Measurements from ENCODE around the gene PHKA2.

Gene PHKA2

DNA sequence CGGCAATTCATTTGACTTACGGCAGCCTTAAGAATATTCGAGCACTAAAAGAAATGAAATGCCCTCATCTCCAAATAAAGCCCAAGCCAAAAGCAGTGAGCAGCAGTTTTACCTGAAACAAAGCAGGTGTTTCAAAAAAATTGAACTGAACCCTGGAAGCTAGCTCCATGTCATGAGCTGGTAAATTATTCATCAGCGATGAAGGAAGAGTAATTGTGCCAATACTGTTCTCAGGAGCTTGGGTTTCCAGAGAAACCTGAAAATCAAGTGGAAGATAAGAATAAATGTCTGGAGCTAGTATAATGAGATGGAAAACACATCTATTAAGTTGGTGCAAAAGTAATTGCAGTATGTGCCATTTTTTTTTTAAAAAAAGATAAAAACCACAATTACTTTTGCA, 24.0 kb upstream of the PHKA2 start:
- DNase-seq (ENCODE audit: extremely low spot score), result no peak
- ChIA-PET CTCF (interaction anchor here (0.5 kb wide), 1 partner anchor 11 kb away, joined by 9 read pairs; no protein-coding TSS in a partner anchor), POLR2A (no interaction called here)
- TF ChIP-seq FOXM1 (IDR thresholded peaks at IDR 0.05; ENCODE audit: borderline replicate concordance) (no peak), LEF1 (IDR thresholded peaks at IDR 0.05; ENCODE audit: borderline replicate concordance) (no peak), HDGF (IDR thresholded peaks at IDR 0.05; ENCODE audit: borderline replicate concordance) (no peak), SP1 (IDR thresholded peaks at IDR 0.05) (no peak), FOXK2 (IDR thresholded peaks at IDR 0.05) (no peak), ARNT (IDR thresholded peaks at IDR 0.05) (no peak), CTBP1 (IDR thresholded peaks at IDR 0.05; ENCODE audit: borderline replicate concordance) (no peak), L3MBTL2 (conservative IDR thresholded peaks at IDR 0.05) (no peak), ELF4 (IDR thresholded peaks at IDR 0.05) (no peak), TARDBP (IDR thresholded peaks at IDR 0.05) (no peak), ZNF384 (IDR thresholded peaks at IDR 0.05) (no peak), NFRKB (IDR thresholded peaks at IDR 0.05) (no peak), BHLHE40 (IDR thresholded peaks at IDR 0.05; ENCODE audit: borderline replicate concordance) (no peak), FOXA1 (IDR thresholded peaks at IDR 0.05) (no peak), SUZ12 (IDR thresholded peaks at IDR 0.05) (no peak)
- TF ChIP-seq, protein P1, sequence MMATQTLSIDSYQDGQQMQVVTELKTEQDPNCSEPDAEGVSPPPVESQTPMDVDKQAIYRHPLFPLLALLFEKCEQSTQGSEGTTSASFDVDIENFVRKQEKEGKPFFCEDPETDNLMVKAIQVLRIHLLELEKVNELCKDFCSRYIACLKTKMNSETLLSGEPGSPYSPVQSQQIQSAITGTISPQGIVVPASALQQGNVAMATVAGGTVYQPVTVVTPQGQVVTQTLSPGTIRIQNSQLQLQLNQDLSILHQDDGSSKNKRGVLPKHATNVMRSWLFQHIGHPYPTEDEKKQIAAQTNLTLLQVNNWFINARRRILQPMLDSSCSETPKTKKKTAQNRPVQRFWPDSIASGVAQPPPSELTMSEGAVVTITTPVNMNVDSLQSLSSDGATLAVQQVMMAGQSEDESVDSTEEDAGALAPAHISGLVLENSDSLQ (IDR thresholded peaks at IDR 0.05), result no peak

DNA sequence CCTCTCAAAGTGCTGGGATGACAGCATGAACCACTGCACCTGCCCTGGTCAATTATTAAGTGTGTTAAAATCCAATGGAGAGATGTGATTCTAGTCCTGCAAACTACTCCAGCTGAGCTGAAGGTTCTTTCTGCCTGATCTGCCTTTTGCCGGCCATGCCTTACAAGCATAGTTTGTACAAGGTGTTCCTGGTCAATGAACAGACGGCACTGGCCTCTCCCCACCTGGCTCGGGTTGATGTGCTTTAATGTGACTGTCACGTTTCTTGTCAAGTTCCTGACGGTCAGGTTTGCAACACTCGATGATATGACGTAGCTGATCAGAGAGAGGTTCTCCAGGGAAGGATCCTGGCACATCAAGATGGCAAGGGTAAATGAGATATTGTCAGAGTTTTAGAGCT, 23.1 kb upstream of the PHKA2 start:
- TF ChIP-seq LEF1 (IDR thresholded peaks at IDR 0.05; ENCODE audit: borderline replicate concordance) (no peak), ZNF384 (IDR thresholded peaks at IDR 0.05) (no peak), NFRKB (IDR thresholded peaks at IDR 0.05) (no peak), CTBP1 (IDR thresholded peaks at IDR 0.05; ENCODE audit: borderline replicate concordance) (no peak), TARDBP (IDR thresholded peaks at IDR 0.05) (no peak)
- ChIA-PET CTCF (interaction anchor here (0.8 kb wide), 1 partner anchor 11 kb away, joined by 3 read pairs; no protein-coding TSS in a partner anchor), POLR2A (no interaction called here)
- no peak for DNase-seq (ENCODE audit: extremely low spot score)

DNA sequence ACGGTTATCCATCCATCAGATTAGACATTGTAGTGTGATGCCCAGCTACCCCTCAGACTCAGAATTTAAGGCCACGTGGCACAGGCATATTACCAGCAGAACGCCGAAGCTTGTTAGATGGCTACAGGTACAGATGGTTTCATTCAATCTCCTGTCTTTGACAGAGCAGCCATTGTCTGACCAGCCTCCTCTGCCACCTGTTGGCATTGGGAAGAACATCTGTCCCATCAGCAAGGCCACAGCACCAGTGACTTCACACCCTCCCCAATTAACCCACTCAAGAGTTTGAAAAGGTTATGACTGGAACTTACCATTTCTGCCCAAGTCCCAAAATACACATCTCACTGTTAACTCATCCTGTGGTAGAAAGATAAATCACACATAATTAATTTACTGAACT, 22.0 kb upstream of the PHKA2 start:
- DNase-seq (ENCODE audit: extremely low spot score), result no peak
- CTCF ChIA-PET, result no interaction called here
- TF ChIP-seq FOXK2 (IDR thresholded peaks at IDR 0.05) (no peak), BHLHE40 (IDR thresholded peaks at IDR 0.05; ENCODE audit: borderline replicate concordance) (no peak), SUZ12 (IDR thresholded peaks at IDR 0.05) (no peak), ZNF384 (IDR thresholded peaks at IDR 0.05) (no peak), LEF1 (IDR thresholded peaks at IDR 0.05; ENCODE audit: borderline replicate concordance) (no peak), FOXM1 (IDR thresholded peaks at IDR 0.05; ENCODE audit: borderline replicate concordance) (no peak), SP1 (IDR thresholded peaks at IDR 0.05) (no peak), L3MBTL2 (conservative IDR thresholded peaks at IDR 0.05) (no peak), NFRKB (IDR thresholded peaks at IDR 0.05) (no peak), ARNT (IDR thresholded peaks at IDR 0.05) (no peak), ELF4 (IDR thresholded peaks at IDR 0.05) (no peak), TARDBP (IDR thresholded peaks at IDR 0.05) (no peak), CTBP1 (IDR thresholded peaks at IDR 0.05; ENCODE audit: borderline replicate concordance) (no peak), FOXA1 (IDR thresholded peaks at IDR 0.05) (no peak)
- TF ChIP-seq, protein P1 (IDR thresholded peaks at IDR 0.05), result no peak
- POLR2A ChIA-PET, result no interaction called here

DNA sequence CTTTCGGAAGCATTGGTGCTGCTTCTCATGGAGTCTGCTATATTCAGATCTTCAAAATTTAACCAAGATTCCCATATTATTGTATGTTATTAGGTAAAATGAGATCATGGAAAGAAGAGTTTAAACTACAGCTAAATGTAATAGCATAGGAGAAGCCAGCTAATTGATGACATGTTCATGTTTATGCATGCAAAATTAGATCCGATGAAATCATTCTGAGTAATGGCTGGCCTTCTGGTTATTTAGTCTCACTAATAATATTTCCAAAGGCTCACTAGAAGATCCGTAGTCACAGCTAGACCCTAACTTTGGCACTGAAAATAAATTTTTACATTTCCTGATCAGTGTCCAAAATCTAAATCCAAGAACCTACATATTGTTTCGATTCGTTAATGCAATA, 19.8 kb upstream of the PHKA2 start:
- POLR2A ChIA-PET, result no interaction called here
- TF ChIP-seq FOXM1 (IDR thresholded peaks at IDR 0.05; ENCODE audit: borderline replicate concordance) (no peak), BHLHE40 (IDR thresholded peaks at IDR 0.05; ENCODE audit: borderline replicate concordance) (no peak), LEF1 (IDR thresholded peaks at IDR 0.05; ENCODE audit: borderline replicate concordance) (no peak)
- CTCF ChIA-PET, result no interaction called here
- DNase-seq (ENCODE audit: extremely low spot score), result no peak

DNA sequence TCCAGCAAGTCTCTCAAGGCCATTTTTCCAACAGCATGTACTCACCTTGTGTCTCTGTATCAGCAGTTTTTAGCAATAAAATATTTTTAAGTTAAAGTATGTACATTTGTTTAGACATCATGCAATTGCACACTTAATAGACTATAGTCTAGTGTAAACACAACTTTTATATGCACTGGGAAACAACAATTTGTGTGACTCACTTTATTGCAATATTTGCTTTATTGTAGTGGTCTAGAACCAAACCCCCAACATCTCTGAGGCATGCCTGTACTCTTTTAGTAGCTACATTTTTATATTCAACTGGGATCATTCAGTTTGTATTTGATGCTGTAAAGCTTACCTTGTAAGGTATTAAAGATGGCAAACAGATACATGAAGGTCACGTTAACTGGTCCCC, 14.7 kb upstream of the PHKA2 start:
- POLR2A ChIA-PET, result no interaction called here
- CTCF ChIA-PET, result no interaction called here
- DNase-seq (ENCODE audit: extremely low spot score), result no peak
- TF ChIP-seq FOXA1 (IDR thresholded peaks at IDR 0.05), result no peak
- TF ChIP-seq ARNT (IDR thresholded peaks at IDR 0.05), result no peak
- no peak for TF ChIP-seq FOXK2 (IDR thresholded peaks at IDR 0.05)
- no peak for TF ChIP-seq L3MBTL2 (conservative IDR thresholded peaks at IDR 0.05)
- TF ChIP-seq HDGF (IDR thresholded peaks at IDR 0.05; ENCODE audit: borderline replicate concordance), result no peak
- no peak for TF ChIP-seq NFRKB (IDR thresholded peaks at IDR 0.05)
- no peak for TF ChIP-seq FOXM1 (IDR thresholded peaks at IDR 0.05; ENCODE audit: borderline replicate concordance)
- TF ChIP-seq, protein P1 (IDR thresholded peaks at IDR 0.05), result no peak
- no peak for TF ChIP-seq SUZ12 (IDR thresholded peaks at IDR 0.05)
- no peak for TF ChIP-seq TARDBP (IDR thresholded peaks at IDR 0.05)
- TF ChIP-seq ELF4 (IDR thresholded peaks at IDR 0.05), result no peak
- no peak for TF ChIP-seq SP1 (IDR thresholded peaks at IDR 0.05)
- TF ChIP-seq LEF1 (IDR thresholded peaks at IDR 0.05; ENCODE audit: borderline replicate concordance), result no peak
- no peak for TF ChIP-seq BHLHE40 (IDR thresholded peaks at IDR 0.05; ENCODE audit: borderline replicate concordance)
- no peak for TF ChIP-seq CTBP1 (IDR thresholded peaks at IDR 0.05; ENCODE audit: borderline replicate concordance)
- no peak for TF ChIP-seq ZNF384 (IDR thresholded peaks at IDR 0.05)

DNA sequence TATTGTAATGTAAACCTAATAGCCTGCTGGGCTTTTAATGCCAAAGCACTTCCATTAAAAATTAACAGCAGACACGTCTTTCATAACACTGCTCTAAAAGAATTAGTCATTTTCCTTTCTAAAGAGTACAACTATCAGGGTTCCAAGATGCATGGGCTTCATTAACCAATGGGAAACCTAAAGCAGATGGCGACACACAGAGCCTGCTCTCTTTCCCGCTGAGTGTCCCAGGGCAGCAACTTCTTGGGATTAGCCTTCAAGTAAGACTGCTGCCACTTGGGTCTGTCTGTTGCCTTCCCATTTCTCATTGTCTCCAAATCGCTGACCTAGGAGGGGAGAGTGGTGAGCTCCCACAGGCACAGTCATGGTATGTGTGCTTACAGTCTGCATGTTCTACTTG, 14.0 kb upstream of the PHKA2 start:
- POLR2A ChIA-PET, result no interaction called here
- DNase-seq (ENCODE audit: extremely low spot score), result no peak
- CTCF ChIA-PET, result no interaction called here
- no peak for TF ChIP-seq LEF1 (IDR thresholded peaks at IDR 0.05; ENCODE audit: borderline replicate concordance)
- TF ChIP-seq FOXA1 (IDR thresholded peaks at IDR 0.05), result no peak
- TF ChIP-seq BHLHE40 (IDR thresholded peaks at IDR 0.05; ENCODE audit: borderline replicate concordance), result no peak
- no peak for TF ChIP-seq ARNT (IDR thresholded peaks at IDR 0.05)
- no peak for TF ChIP-seq CTBP1 (IDR thresholded peaks at IDR 0.05; ENCODE audit: borderline replicate concordance)
- TF ChIP-seq TARDBP (IDR thresholded peaks at IDR 0.05), result no peak
- TF ChIP-seq FOXK2 (IDR thresholded peaks at IDR 0.05), result no peak
- TF ChIP-seq, protein P1 (IDR thresholded peaks at IDR 0.05), result no peak
- TF ChIP-seq ZNF384 (IDR thresholded peaks at IDR 0.05), result no peak
- no peak for TF ChIP-seq L3MBTL2 (conservative IDR thresholded peaks at IDR 0.05)
- TF ChIP-seq NFRKB (IDR thresholded peaks at IDR 0.05), result no peak
